K562 (cell line): Measurements from ENCODE around the gene MMP23B. TPM values are rescaled to one million over a fixed set of nuclear protein-coding genes. Genes with fewer than 3 reads are reported as not detected.

Source experiments
- ARID4B ChIP-seq: sonication (generic); formaldehyde crosslinking; IDR thresholded peaks from 2 replicates; pipeline ENCODE4 v1.8.0; 2022; ENCODE audit warnings: mild to moderate bottlenecking, missing genetic modification reagents
- CREM ChIP-seq: IDR thresholded peaks from 2 replicates; pipeline ENCODE4 v1.6.1; 2014; ENCODE audit warnings: antibody characterized with exemption, low read depth
- DMBX1 ChIP-seq: fragments of 250-450 bp; sonication (Bioruptor Pico); IDR thresholded peaks from 2 replicates; pipeline ENCODE4 v1.8.0; 2022; ENCODE audit warnings: inconsistent platforms, mild to moderate bottlenecking, moderate library complexity, borderline replicate concordance
- EP300 ChIP-seq: IDR thresholded peaks from 2 replicates; pipeline ENCODE4 v1.6.1; 2012; ENCODE audit warnings: low read length, improper control_type of control experiment
- EP400 ChIP-seq: fragments of 450-650 bp; IDR thresholded peaks from 2 replicates; pipeline ENCODE4 v1.6.1; 2017; ENCODE audit warnings: antibody characterized with exemption, mild to moderate bottlenecking, moderate library complexity
- FOXK2 ChIP-seq, 2 experiments: fragments of 450-650 bp; IDR thresholded peaks in 1 of 2; conservative IDR thresholded peaks in 1 of 2; 2 replicates each; pipeline ENCODE4 v1.6.1; 2016; ENCODE audit warnings: low read depth in 2 of 2, mild to moderate bottlenecking in 1 of 2
- JUNB ChIP-seq: fragments of 450-650 bp; formaldehyde crosslinking; conservative IDR thresholded peaks from 2 replicates; pipeline ENCODE4 v1.4.0; 2020; ENCODE audit warnings: mild to moderate bottlenecking
- KDM4B ChIP-seq, 2 experiments: fragments of 450-650 bp in 1 of 2; sonication (generic) in 1 of 2; IDR thresholded peaks; 2 replicates each; pipeline ENCODE4 v1.6.1; 2016 to 2017; ENCODE audit warnings: borderline replicate concordance in 2 of 2, antibody characterized with exemption in 1 of 2, low read depth in 1 of 2, mild to moderate bottlenecking in 1 of 2
- MAFG ChIP-seq: fragments of 450-650 bp; conservative IDR thresholded peaks from 2 replicates; pipeline ENCODE4 v1.6.1; 2016; ENCODE audit warnings: missing genetic modification characterization, missing compliant biosample characterization
- MAZ ChIP-seq, 2 experiments: fragments of 450-650 bp in 1 of 2; sonication (generic) in 1 of 2; formaldehyde crosslinking; IDR thresholded peaks in 1 of 2; conservative IDR thresholded peaks in 1 of 2; 2 replicates each; pipeline versions ENCODE4 v1.4.0 to v1.5.0; 2020; ENCODE audit warnings: mild to moderate bottlenecking in 1 of 2, missing genetic modification reagents in 1 of 2
- SMAD1 ChIP-seq: fragments of 150-350 bp; IDR thresholded peaks from 2 replicates; pipeline ENCODE4 v1.6.1; 2014; ENCODE audit warnings: low read length, low read depth; ENCODE audit not compliant: partially characterized antibody
- SRSF9 ChIP-seq: fragments of 200-400 bp; formaldehyde crosslinking; IDR thresholded peaks from 2 replicates; pipeline ENCODE4 v1.6.1; 2017; ENCODE audit warnings: low read depth, low read length, borderline replicate concordance
- ZBTB9 ChIP-seq: fragments of 450-650 bp; formaldehyde crosslinking; IDR thresholded peaks from 2 replicates; pipeline ENCODE4 v1.4.0; 2020; ENCODE audit warnings: mild to moderate bottlenecking, moderate library complexity
- ZNF124 ChIP-seq: sonication (generic); formaldehyde crosslinking; IDR thresholded peaks from 2 replicates; pipeline ENCODE4 v1.8.1; 2022; ENCODE audit warnings: missing genetic modification reagents
- polyA plus RNA-seq, 8 experiments: library from polyadenylated mRNA; depleted of rRNA in 4 of 8; stranded (reverse) in 5 of 8; unstranded in 3 of 8; fragments of >200 nt; fragmentation: Nextera tagmentation in 2 of 8; fragmentation: Illumina TruSeq in 1 of 8; extraction: Ambion mirVana in 2 of 8; extraction: Trizol in 1 of 8; gene quantifications; 2 replicates each; pipeline versions ENCODE4 v1.2.1 to v1.2.3, GENCODE V29; 2011 to 2014; ENCODE audit warnings: inconsistent platforms in 1 of 8, missing spikeins in 1 of 8
- total RNA-seq, 7 experiments: library from RNA; depleted of rRNA in 6 of 7; stranded (reverse); fragments of >200 nt in 6 of 7; fragmentation: Illumina TruSeq in 2 of 7; extraction: Trizol in 2 of 7; gene quantifications; 2 replicates each; pipeline versions ENCODE4 v1.2.1 to v1.2.3, GENCODE V29; 2011 to 2021; ENCODE audit warnings: low replicate concordance in 1 of 7
- TF ChIP-seq, protein P1 (sequence below), 2 experiments: IDR thresholded peaks in 1 of 2; conservative IDR thresholded peaks in 1 of 2; 2 replicates each; pipeline ENCODE4 v1.6.1; 2016; ENCODE audit warnings: low read depth in 2 of 2, mild to moderate bottlenecking in 1 of 2, missing compliant biosample characterization in 1 of 2, missing genetic modification characterization in 1 of 2, moderate library complexity in 1 of 2

Gene MMP23B
- total and polyA plus RNA-seq, 9 of the 15 experiments (the other 6 are each of a cell fraction or from before 2014, with no cell fraction given), result 0.28 to 1.2 (median 0.41) TPM; not detected in 5

GRCh38 chr1:1616045-1616790 lies 15.8 kb upstream of the MMP23B start (continued):
- TF ChIP-seq JUNB (CRISPR knock-in tag), result no peak
- TF ChIP-seq FOXK2 (conservative IDR thresholded peaks at IDR 0.05 in 1 of 2, IDR thresholded peaks at IDR 0.05 in 1 of 2; ENCODE audit: low read depth in 2 of 2), result no peak
- TF ChIP-seq ZNF124, result no peak
- no peak for TF ChIP-seq KDM4B (IDR thresholded peaks at IDR 0.05; ENCODE audit: borderline replicate concordance in 2 of 2, low read depth in 1 of 2)
- TF ChIP-seq SRSF9, result no peak
- peak in 1 of 2 experiments; percentile 2; a peak in 2 of 4 replicates for TF ChIP-seq MAZ (CRISPR knock-in tag; conservative IDR thresholded peaks at IDR 0.05 in 1 of 2, IDR thresholded peaks at IDR 0.05 in 1 of 2)
- TF ChIP-seq CREM, result peak; percentile 22; the same call in 1 of the 2 replicates
- TF ChIP-seq ARID4B (CRISPR knock-in tag), result no peak
- TF ChIP-seq EP300, result no peak
- no peak for TF ChIP-seq DMBX1
- TF ChIP-seq ZBTB9 (CRISPR knock-in tag), result no peak
- TF ChIP-seq, protein P1, sequence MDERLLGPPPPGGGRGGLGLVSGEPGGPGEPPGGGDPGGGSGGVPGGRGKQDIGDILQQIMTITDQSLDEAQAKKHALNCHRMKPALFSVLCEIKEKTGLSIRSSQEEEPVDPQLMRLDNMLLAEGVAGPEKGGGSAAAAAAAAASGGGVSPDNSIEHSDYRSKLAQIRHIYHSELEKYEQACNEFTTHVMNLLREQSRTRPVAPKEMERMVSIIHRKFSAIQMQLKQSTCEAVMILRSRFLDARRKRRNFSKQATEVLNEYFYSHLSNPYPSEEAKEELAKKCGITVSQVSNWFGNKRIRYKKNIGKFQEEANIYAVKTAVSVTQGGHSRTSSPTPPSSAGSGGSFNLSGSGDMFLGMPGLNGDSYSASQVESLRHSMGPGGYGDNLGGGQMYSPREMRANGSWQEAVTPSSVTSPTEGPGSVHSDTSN (CRISPR knock-in tag; IDR thresholded peaks at IDR 0.05; ENCODE audit: low read depth), result no peak
- TF ChIP-seq, protein P1 (tag; conservative IDR thresholded peaks at IDR 0.05; ENCODE audit: low read depth), result no peak
- TF ChIP-seq SMAD1, result no peak
- no peak for TF ChIP-seq EP400
- TF ChIP-seq MAFG (tag), result no peak
